CD4-positive, CD25-positive, alpha-beta regulatory T cell (primary cell): ENCODE measurements around the gene BIRC7. TPM values are rescaled to one million over a fixed set of nuclear protein-coding genes. Genes with fewer than 3 reads are reported as not detected.
A peak's percentile ranks its signal among the peaks of the same experiment; 100 is the strongest.

Source experiments
- ATAC-seq, 2 donors: fragments of 150-1000 bp; cut with Tn5 transposase; one replicate each; pipeline ENCODE4 v1.10.0; 2021; ENCODE audit warnings: low read depth in 2 of 2, moderate number of reproducible peaks in 2 of 2, moderate library complexity in 1 of 2
- DNase-seq, 3 donors: peaks; one replicate each; pipeline versions ENCODE4 v3.0.0 to v3.0.0-alpha.2; 2012 to 2022; ENCODE audit warnings: mixed read lengths in 1 of 3
- H3K27ac ChIP-seq: one replicate; pipeline ENCODE4 v1.7.0; 2013; ENCODE audit warnings: mild to moderate bottlenecking, low read length; ENCODE audit not compliant: insufficient read depth, poor library complexity, severe bottlenecking
- H3K27me3 ChIP-seq: one replicate; pipeline ENCODE4 v1.7.0; 2013; ENCODE audit warnings: low read length; ENCODE audit not compliant: control insufficient read depth, insufficient read depth
- H3K36me3 ChIP-seq: one replicate; pipeline ENCODE4 v1.7.0; 2013; ENCODE audit warnings: mild to moderate bottlenecking, low read length, moderate library complexity; ENCODE audit not compliant: control insufficient read depth, insufficient read depth
- H3K4me1 ChIP-seq: 2 replicates; pipeline ENCODE4 v1.7.0; 2013; ENCODE audit warnings: mild to moderate bottlenecking, low read length; ENCODE audit not compliant: insufficient read depth, control insufficient read depth, poor library complexity, severe bottlenecking
- H3K4me3 ChIP-seq: one replicate; pipeline ENCODE4 v1.7.0; 2013; ENCODE audit warnings: low read depth, mild to moderate bottlenecking, low read length, moderate library complexity
- H3K9me3 ChIP-seq, 2 experiments: 1 replicate in 1 of 2; 2 replicates in 1 of 2; pipeline ENCODE4 v1.7.0; 2013; ENCODE audit warnings: low read length in 2 of 2, mild to moderate bottlenecking in 1 of 2, moderate library complexity in 1 of 2; ENCODE audit not compliant: control insufficient read depth in 2 of 2
- H3K27ac Mint-ChIP-seq, 3 donors: one replicate each; pipeline ENCODE4 v1.8.0; 2020 to 2022; ENCODE audit warnings: mild to moderate bottlenecking in 3 of 3, mixed read lengths in 3 of 3, moderate library complexity in 2 of 3
- H3K27me3 Mint-ChIP-seq: one replicate; pipeline ENCODE4 v1.8.0; 2022; ENCODE audit warnings: mild to moderate bottlenecking, mixed read lengths
- H3K36me3 Mint-ChIP-seq: one replicate; pipeline ENCODE4 v1.8.0; 2020; ENCODE audit warnings: mixed read lengths
- H3K4me1 Mint-ChIP-seq, 4 donors: one replicate each; pipeline ENCODE4 v1.8.0; 2020 to 2022; ENCODE audit warnings: mixed read lengths in 4 of 4, mild to moderate bottlenecking in 1 of 4
- H3K4me3 Mint-ChIP-seq, 4 donors: one replicate each; pipeline ENCODE4 v1.8.0; 2020 to 2022; ENCODE audit warnings: mild to moderate bottlenecking in 4 of 4, mixed read lengths in 4 of 4, moderate library complexity in 3 of 4
- H3K9me3 Mint-ChIP-seq, 7 donors: one replicate each; pipeline ENCODE4 v1.8.0; 2020 to 2022; ENCODE audit warnings: mixed read lengths in 7 of 7, mild to moderate bottlenecking in 3 of 7, moderate library complexity in 2 of 7
- polyA plus RNA-seq, 4 donors: library from polyadenylated mRNA; unstranded; fragments of 300-500 nt; fragmentation: Illumina TruSeq; gene quantifications; one replicate each; pipeline ENCODE4 v1.2.3, GENCODE V29; 2021
- total RNA-seq: library from RNA; stranded (reverse); gene quantifications from one replicate; pipeline ENCODE4 v1.2.3, GENCODE V29; 2022

Gene BIRC7
- total and polyA plus RNA-seq, 5 donors from 2014 or later, result not detected

DNA sequence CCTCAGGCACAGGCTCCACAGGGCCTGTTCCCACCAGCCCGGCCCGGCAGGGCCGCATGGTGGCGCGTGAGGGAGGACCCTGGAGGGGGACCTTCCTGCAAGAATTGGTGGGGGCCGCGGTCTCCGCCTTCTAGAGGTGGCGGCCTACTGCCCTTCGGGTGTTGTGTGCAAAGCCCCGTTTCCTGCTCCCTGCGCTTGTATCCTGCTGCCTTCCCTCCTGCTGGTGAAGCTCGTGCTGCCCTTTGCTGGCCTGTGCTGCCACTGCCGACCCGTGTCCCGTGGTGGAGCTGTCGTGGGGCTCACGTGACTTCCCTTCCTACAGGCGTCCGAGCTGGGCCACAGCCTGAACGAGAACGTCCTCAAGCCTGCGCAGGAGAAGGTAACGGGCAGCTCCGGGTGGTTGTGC lies 48.8 kb downstream of the BIRC7 start:
- peaks cover 11% of the 10 kb centered on the region for H3K36me3 Mint-ChIP-seq

DNA sequence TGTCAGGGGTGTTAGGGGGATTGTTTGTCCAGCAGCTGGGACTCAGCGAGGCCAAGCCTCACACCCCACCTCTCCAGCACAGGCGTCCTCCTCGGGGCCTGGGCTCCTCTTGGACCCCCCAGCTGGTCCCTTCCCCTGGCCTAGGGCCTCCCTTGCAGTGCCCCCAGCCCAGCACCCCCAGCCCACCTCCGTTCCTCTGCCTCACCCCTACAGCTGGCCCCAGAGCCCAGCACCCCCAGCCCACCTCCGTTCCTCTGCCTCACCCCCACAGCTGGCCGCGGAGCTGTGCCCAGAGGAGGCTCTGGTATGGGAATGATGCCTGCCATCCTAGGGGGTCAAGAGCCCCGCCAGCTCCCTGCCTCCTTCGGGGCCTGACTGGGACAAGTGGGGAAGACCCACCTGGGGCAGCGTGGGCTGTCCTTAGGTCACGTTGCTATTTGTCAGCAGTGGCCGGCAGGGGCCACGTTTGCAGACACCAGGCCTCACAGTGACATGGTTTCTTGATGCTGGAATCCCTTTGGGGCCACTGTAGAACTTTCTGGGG lies 49.3 kb downstream of the BIRC7 start:
- no peak for ATAC-seq
- Mint-ChIP-seq H3K4me1 (peaks cover 0 to 4% (median 0%) of the 10 kb centered on the region in 4 donors), H3K27ac (no peak overlapping the region), H3K36me3 (peaks cover 11% of the 10 kb centered on the region), H3K9me3 (no peaks in the 10 kb centered on the region), H3K27me3 (no peaks in the 10 kb centered on the region), H3K4me3 (peak overlapping the region; percentile 73 to 89 (median 84))
- Histone ChIP-seq H3K27ac (peak overlapping the region; percentile 33), H3K36me3 (peaks cover 30% of the 10 kb centered on the region), H3K4me1 (peaks cover 3% of the 10 kb centered on the region), H3K27me3 (no peaks in the 10 kb centered on the region), H3K9me3 (no peaks in the 10 kb centered on the region), H3K4me3 (no peak overlapping the region)
- no peak for DNase-seq

More for the DNA sequence above, 48.8 kb downstream of the BIRC7 start:
- DNase-seq (peak in 1 of 3 donors; percentile 27), ATAC-seq (no peak)
- Mint-ChIP-seq H3K4me3 (peak overlapping the region; percentile 73 to 89 (median 84)), H3K27ac (peak overlapping the region in 1 of 3 donors; percentile 36), H3K4me1 (peaks cover 0 to 4% (median 0%) of the 10 kb centered on the region in 4 donors), H3K9me3 (no peaks in the 10 kb centered on the region), H3K27me3 (no peaks in the 10 kb centered on the region)
- Histone ChIP-seq H3K4me1 (peaks cover 3% of the 10 kb centered on the region), H3K27ac (peak overlapping the region; percentile 33), H3K9me3 (no peaks in the 10 kb centered on the region), H3K27me3 (no peaks in the 10 kb centered on the region), H3K36me3 (peaks cover 30% of the 10 kb centered on the region), H3K4me3 (no peak overlapping the region)

DNA sequence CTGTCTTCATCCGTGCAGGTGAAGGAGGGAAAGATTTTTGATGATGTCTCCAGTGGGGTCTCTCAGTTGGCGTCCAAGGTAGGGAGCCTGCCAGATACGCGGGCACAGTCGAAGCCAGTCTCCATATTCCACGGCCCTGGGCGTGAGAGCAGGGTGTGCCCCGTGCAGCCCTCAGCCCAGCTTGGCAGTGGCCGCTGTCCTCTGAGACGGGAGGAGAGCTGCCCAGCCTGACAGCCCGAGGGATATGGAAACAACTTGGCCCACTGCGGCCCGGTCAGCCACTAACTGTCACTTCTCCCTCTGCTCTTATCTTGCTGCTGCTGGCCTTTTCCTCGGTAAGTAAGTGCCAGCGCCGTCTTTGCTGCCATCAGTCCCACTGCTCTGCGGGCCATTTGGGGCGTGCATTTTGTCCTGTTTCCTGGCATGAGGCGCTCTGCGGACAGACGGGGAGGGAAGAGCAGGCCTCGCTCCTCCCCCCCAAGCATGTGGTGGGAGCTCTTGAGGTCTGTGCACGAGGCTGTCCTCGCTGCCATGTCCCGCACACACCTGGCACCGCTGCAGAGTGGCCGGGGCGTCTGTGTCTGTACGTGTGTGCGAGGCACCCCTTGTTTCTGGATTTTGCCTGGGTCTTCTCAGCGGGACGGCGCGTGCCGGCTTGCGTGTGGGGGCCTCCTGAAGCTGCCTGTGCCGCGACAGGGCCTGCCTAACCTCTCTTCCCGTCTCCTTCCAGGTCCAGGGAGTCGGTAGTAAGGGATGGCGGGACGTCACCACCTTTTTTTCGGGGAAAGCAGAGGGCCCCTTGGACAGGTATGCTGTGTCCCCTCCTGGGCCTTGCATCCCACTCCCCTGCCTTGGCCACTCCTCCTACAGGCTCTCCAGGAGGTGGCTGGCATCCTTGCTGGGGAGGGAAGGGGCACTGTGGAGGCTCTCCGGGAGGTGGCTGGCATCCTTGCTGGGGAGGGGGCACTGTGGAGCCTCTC lies 50.2 kb downstream of the BIRC7 start:
- H3K27ac ChIP-seq, result no peak overlapping the region
- Mint-ChIP-seq H3K36me3 (peaks cover 7% of the 10 kb centered on the region), H3K4me3 (peak overlapping the region in 1 of 4 donors; percentile 54), H3K4me1 (peaks cover 0 to 4% (median 0%) of the 10 kb centered on the region in 4 donors), H3K27ac (peak overlapping the region in 1 of 3 donors; percentile 90), H3K9me3 (no peaks in the 10 kb centered on the region), H3K27me3 (no peaks in the 10 kb centered on the region)
- peaks cover 3% of the 10 kb centered on the region for H3K4me1 ChIP-seq
- no peaks in the 10 kb centered on the region for H3K27me3 ChIP-seq
- DNase-seq, result no peak
- peaks cover 25% of the 10 kb centered on the region for H3K36me3 ChIP-seq
- no peak overlapping the region for H3K4me3 ChIP-seq
- ATAC-seq, result no peak
- no peaks in the 10 kb centered on the region for H3K9me3 ChIP-seq

DNA sequence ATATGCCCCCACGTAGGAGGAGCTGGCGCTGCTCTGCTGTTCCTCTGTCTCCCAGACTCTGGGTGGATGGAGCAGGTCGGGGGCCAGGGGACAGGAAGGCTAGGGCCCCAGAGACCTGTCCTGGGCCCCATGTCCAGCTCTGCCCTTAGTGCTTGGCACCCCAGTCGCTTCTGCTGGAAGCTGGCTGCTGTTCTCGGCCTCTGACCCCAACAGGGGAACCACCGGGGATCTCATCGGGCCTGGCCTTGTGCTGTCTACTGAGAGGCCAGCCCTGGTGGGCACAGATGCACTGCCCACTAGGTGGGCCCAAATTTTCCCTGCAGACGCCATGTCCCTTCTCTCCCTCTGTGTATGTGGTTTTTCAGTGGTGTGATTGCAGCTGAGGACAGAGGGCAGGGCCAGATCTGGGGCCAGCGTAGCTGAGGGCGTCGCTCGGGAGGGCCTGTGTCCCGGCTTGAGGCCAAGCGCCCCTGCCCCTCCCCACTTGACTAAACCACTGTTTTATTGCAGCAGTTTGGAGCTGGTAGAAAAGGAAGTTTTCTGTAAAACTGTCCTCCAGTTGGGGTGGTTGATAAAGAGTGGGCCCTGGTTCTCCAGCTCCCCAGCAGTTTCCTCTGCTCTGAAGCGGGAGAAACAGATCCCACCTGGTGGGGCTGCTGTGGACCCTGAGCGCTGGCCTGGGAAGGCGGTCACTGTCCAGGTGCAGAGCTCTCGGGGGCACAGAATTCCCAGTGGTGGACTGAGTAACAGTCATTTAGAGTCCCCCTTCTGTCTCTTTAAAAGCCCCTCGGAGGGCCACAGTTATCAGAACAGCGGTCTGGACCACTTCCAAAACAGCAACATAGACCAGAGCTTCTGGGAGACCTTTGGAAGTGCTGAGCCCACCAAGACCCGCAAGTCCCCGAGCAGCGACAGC lies 51.3 kb downstream of the BIRC7 start:
- Mint-ChIP-seq H3K27me3 (no peaks in the 10 kb centered on the region), H3K4me1 (peaks cover 0 to 4% (median 0%) of the 10 kb centered on the region in 4 donors), H3K36me3 (peaks cover 7% of the 10 kb centered on the region), H3K9me3 (no peaks in the 10 kb centered on the region), H3K27ac (no peak overlapping the region), H3K4me3 (peak overlapping the region in 1 of 4 donors; percentile 27)
- peaks cover 25% of the 10 kb centered on the region for H3K36me3 ChIP-seq
- ATAC-seq, result no peak
- no peak overlapping the region for H3K27ac ChIP-seq
- H3K4me3 ChIP-seq, result no peak overlapping the region
- peaks cover 3% of the 10 kb centered on the region for H3K4me1 ChIP-seq
- no peak for DNase-seq
- no peaks in the 10 kb centered on the region for H3K27me3 ChIP-seq
- H3K9me3 ChIP-seq, result no peaks in the 10 kb centered on the region

DNA sequence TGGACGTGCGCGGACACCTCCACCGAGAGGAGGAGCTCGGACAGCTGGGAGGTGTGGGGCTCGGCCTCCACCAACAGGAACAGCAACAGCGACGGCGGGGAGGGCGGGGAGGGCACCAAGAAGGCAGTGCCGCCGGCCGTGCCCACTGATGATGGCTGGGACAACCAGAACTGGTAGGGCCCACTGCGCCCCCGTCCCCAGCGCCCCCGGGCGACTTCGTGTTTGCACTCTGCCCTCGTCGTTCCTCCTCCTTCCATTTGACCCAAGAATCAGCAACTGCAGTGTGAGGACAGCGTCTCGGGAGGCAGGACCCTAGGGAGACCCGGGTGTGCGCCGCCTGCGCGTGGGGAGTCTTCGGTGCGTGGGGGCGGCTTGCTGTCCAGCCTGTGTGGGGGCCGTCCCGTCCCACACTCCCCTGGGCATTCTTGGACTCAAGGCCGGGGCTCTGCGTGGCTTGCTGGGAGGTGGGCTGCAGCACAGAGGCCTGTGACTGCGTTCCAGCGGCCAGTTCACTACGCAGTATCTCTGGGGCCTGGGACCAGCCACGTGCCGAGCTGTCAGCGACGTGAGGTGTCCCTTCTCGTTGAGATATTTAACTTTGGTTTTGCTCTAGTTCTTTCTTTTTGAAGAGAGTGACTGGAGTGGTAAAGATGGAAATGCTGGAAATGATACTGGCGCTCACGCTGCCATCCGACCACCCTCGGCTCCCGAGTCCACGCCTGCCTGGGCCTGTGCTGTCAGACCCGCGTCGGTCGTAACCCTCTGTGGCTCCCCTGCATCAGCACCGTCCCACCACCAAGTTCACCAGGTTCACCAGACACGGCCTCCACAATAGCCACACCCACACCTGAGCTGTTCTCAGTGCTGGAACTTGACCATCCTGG lies 52.2 kb downstream of the BIRC7 start:
- Histone ChIP-seq H3K36me3 (peaks cover 22% of the 10 kb centered on the region), H3K4me3 (no peak overlapping the region), H3K4me1 (peaks cover 3% of the 10 kb centered on the region), H3K27ac (no peak overlapping the region), H3K9me3 (no peaks in the 10 kb centered on the region), H3K27me3 (no peaks in the 10 kb centered on the region)
- H3K27ac Mint-ChIP-seq, result no peak overlapping the region
- no peak overlapping the region for H3K4me3 Mint-ChIP-seq
- H3K9me3 Mint-ChIP-seq, result no peaks in the 10 kb centered on the region
- peaks cover 7% of the 10 kb centered on the region for H3K36me3 Mint-ChIP-seq
- peaks cover 0 to 4% (median 0%) of the 10 kb centered on the region in 4 donors for H3K4me1 Mint-ChIP-seq
- no peak for DNase-seq
- no peaks in the 10 kb centered on the region for H3K27me3 Mint-ChIP-seq
- ATAC-seq, result no peak

DNA sequence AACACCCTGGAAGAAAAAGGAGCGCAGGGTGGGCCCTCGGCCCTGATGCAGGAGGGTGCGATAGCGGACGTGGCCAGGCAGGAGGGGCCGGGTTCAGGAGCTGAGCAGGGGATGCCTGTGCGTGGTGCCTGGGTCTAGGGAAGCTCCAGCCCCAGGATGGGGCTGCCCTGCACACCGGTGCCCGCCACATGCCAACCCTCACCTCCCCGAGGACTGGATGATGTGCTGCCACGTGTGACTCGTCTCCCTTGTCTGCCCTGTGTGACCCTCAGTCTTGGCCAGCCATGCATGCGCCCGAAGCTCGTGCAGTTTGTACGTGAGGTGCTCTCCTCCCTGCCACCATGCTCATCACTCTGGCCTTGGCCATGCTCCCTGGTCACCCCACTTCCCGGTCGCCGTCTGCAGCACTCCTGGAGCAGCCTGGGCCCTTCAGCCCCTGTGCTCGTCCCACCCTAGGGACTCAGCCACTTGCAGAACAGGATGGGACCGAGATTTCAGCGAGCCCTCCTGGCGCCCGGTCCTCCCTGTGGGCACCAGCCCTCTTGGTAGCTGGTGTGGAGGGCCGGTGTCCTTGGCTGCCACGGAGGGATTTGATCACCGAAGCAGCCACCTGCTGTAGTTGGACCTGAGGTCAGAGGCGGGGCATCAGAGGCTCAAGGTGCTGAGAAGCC lies 53.0 kb downstream of the BIRC7 start:
- Mint-ChIP-seq H3K4me1 (peaks cover 0 to 3% (median 0%) of the 10 kb centered on the region in 4 donors), H3K27ac (no peak overlapping the region), H3K36me3 (peaks cover 6% of the 10 kb centered on the region), H3K27me3 (no peaks in the 10 kb centered on the region), H3K4me3 (no peak overlapping the region), H3K9me3 (no peaks in the 10 kb centered on the region)
- Histone ChIP-seq H3K4me3 (no peak overlapping the region), H3K27ac (no peak overlapping the region), H3K27me3 (no peaks in the 10 kb centered on the region), H3K9me3 (no peaks in the 10 kb centered on the region), H3K4me1 (peaks cover 3% of the 10 kb centered on the region), H3K36me3 (peaks cover 20% of the 10 kb centered on the region)
- no peak for ATAC-seq
- DNase-seq, result no peak
